Activated CD4-positive, alpha-beta T cell treated with anti-CD3 and anti-CD28 coated beads, Interleukin-2, amount 50 U/mL, for 1 hour (primary cell): ENCODE results near the gene CYP4F11.
A peak's percentile ranks its signal among the peaks of the same experiment; 100 is the strongest.

Experiments
- DNase-seq: peaks from one replicate; pipeline ENCODE4 v3.0.0-alpha.2; 2020

CYP4F11 gene

DNA sequence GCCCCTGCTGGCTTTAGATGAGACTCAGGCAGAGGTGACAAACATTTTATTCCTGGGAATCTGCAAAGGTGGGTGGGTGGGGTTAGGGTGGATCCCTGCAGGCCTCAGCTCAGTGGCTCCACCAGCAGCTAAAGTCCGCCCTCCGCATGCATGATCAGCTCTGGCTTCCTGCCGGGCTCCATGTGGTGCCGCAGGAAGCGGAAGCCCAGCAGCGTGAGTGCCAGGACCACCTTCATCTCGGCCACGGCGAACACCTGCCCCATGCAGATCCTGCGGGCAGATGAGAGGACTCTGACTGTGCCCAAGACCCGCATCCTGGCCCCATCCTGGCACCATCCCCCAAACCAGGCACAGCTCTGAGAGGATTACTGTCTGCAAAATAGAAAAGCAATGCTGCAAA is 62.8 kb downstream of the CYP4F11 start:
- DNase-seq, result no peak

DNA sequence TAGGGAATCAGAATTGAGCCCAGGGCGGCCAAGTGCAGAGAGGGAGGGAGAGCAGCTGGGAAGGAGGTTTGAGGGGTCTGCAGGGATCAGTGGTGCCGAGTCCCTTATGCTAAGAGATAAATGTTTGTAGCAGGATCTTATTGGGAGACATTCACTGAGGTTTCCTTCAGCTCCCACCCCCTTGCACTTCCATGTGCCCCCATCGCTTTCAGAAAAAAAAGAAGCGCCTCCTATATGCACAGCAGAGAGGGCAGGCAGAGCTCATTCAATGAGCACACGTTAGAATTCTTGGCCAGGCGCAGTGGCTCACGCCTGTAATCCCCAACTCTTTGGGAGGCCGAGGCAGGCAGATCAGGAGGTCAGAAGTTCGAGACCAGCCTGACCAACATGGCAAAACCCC is 64.5 kb downstream of the CYP4F11 start:
- no peak for DNase-seq

DNA sequence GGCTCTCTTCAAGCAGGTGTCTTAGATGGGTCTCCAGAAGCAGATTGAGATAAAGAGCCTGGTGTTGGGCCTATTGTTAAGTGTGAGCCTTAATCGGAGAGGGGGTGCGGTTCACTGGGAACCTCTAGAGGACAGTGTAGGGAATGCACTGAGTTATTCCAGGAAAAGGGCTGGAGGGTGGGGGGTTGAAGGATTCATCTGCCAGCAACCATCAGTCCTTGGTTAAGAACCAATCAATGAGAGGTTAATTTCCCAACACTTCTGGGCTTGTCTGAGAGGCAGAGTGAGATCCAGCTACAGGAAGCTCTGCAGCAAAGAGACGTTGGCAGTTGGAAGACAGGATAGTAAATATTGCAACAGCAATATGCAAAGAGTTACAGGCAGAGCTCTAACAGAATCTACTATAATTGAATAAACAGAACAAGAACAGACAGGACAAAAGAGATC is 65.2 kb downstream of the CYP4F11 start:
- DNase-seq, result peak; percentile 29

DNA sequence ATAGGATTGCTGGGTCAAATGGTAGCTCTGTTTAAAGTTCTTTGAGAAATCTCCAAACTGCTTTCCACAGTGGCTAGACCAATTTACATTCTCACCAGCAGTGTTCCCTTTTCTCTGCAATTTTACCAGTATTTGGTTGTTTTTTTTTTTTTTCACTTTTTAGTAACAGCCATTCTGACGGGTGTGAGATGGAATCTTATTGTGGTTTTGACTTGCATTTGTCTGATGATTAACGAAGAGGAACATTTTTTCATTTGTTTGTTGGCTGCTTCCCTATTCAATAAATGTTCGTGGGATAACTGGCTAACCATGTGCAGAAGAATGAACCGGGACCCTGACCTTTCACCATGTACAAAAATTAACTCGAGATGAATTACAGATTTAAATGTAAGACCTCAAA is 67.7 kb downstream of the CYP4F11 start:
- DNase-seq, result no peak

DNA sequence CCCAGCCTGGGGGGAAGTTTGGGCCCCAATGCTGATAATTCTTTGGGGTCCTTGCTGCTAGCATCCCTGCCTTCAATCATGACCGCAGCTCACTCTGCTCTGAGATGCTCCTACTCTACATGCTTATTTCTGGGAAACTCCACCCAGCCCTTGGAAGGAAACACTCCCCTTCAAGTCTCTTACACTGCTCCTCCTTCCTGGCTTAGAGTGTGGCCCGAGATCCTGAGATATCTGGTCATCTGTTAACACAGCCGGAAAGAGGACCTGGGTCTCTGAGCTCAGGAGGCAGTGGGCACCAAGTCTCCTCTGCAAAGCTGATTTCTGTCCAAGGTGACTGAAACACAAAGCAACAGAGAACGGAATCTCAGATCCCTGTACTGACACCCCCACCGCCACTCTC is 69.5 kb downstream of the CYP4F11 start:
- DNase-seq, result no peak

DNA sequence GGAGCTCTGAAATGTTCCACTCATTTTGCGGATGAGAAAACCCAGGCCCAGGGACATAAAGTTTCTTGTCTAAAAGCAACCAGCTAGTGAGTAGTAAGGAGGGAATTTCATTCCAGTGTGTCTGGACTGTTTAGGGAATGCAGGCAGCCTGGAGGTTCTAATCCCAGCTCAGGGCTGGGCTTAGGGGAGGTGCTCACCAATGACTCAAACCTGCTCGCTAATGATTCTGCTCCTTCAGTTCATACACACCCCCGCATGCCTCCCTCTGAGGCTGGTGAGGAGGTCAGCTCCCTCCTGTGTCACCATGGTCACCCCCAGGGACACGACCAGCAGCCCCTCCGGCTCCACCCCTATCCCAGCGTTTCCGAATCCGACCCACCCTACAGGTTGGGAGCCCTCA is 71.1 kb downstream of the CYP4F11 start:
- no peak for DNase-seq

DNA sequence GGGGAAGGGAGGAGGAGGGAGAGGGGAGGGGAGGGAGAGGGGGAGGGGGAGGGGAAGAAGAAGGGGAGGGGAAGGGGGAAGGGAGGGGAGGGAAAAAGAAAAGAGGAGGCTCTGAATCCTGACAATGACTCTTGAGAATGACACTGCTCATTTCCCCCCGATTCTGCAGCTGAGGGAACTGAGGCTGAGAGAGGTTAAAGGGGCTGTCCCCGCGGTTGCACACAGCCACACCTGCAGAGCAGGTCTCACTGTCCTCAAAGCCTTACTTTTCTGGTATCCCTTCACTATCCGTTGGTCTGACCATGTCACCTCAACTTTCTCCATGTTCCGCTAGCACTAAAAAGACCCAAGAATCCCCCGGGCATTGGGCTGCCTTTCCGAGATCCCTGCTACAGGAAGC is 71.9 kb downstream of the CYP4F11 start:
- DNase-seq, result no peak
